HG02678 (cell line): ENCODE measurements around the gene CENPP.

ENCODE experiments used
- ATAC-seq: cut with Tn5 transposase; IDR thresholded peaks from one replicate; pipeline ENCODE4 v1.9.1; 2021; ENCODE audit warnings: mild to moderate bottlenecking, moderate library complexity; ENCODE audit not compliant: unreplicated experiment

Gene CENPP

DNA sequence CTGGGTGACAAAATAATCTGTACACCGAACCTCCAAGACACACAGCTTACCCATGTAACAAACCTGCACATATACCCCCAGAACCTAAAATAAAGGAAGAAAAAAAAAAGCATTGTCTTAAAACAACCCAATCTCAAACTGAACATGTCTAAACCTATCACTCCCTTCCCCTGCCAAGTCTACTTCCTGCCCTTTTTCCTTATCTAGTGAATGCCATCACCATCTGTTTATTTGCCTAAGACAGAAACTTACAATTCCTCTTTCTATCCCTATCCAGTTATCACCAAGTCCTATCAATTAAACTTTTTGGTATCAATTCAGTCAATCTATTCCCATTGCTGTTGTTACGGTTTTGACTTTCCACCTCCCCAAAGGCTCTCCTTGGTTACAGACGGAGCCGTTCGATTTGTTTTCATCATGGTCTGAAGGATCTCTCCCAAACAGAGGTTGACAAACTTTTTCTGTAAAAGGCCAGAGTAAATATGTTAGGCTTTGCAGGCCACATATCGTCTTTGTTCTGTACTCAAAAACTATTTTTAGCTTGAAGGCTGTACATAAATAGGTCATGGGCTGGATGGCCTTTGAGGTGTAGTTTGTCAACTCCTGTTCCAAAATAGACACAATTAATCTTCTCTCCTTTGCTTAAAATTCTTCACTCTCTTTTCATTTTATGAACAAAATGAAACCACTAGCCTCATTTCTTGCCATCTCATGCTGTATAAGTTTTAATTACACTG, 12.7 kb upstream of the CENPP start:
- ATAC-seq, result no peak

DNA sequence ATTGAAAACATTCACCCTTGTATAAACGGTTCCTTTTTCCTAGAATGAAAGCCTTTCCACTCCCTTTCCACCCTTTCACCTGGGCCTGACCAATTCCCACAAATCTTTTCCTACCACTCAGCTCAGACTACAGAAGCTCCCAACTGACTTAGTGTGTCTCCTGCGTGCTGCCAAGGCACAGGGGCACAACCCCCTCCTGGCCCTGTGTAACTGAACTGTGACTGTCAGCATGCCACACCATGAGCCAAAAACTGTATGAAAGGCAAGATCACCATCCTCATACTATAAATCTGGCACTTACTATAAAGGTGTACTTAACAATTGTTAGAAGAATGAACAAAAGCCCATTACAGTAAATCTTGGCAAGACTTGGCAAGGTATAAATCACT, 12.1 kb upstream of the CENPP start:
- no peak for ATAC-seq

DNA sequence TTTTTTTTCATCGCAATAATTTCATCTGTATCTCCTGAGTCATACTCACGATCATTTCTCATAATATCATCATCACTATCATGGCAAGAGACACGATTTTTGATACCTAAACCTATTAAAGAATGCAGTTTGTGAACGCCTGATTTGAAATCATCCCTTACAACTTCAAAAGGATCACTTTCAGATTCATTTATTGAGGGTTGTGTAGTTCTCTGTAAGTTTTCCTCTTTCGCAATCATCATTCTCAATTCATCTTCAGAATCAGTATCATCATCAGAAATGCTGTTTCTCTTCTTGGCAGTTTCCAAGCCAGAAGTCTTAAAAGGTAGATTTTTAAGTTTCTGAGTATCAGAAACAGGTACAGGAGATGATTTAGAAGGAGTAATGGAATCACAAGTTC, 10.3 kb upstream of the CENPP start:
- ATAC-seq, result no peak

DNA sequence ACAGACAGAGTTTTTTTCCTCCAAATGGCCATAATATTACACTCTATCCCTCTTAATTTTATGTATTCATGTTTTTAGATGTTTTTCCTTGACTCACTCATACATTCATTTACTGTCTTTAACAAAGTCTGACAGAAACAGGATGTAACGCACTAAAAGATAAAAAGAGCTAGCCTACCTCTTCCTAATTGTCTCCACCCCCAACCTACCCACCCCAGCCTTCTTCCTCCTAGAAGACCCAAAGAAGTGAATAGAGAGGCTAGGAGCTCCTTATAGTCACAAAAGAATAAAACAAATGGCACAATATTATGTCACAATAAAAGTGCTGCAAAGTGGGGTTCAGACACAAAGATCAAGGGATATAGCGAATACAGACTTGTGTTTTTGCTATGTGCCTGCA, 1.3 kb upstream of the CENPP start:
- no peak for ATAC-seq

DNA sequence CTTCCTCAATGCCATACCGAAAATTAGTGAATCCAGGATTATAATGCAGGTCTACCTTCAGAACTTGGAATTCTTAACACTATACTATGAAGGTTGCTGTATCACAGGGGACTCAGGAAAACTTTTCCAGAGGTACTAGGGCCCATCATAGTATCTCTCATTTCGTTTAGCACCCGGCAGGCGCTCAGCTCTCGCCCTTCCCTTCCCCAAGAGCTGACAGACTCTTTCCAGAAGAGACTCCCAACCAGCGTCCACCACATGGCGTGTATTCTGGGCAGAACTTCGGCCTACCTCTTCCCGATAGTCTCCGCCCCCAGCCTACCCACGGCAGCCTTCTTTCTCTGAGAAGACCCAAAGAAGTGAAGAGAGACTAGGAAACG, 874 bp upstream of the CENPP start:
- no peak for ATAC-seq

DNA sequence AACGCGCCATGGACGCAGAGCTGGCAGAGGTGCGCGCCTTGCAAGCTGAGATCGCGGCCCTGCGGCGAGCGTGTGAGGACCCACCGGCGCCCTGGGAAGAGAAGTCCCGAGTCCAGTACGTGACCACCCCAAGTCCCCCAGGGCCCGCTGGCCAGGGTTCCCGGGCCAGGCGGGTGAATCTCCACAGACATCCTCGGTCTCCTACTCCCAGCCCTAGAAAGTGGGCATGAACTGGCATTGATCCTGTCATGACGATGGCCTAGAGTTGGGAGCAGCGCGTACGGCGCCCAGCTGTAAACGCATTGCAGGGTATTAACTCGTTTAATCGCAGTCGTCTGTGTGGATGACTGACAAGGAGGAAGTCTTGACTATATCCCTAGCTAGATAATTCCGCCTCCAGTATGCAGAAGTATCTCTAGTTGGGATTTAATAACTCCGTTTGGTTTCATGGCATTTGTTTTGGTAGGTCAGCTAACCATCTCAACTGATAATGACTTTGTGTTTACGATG, 293 bp downstream of the CENPP start:
- ATAC-seq, result no peak

DNA sequence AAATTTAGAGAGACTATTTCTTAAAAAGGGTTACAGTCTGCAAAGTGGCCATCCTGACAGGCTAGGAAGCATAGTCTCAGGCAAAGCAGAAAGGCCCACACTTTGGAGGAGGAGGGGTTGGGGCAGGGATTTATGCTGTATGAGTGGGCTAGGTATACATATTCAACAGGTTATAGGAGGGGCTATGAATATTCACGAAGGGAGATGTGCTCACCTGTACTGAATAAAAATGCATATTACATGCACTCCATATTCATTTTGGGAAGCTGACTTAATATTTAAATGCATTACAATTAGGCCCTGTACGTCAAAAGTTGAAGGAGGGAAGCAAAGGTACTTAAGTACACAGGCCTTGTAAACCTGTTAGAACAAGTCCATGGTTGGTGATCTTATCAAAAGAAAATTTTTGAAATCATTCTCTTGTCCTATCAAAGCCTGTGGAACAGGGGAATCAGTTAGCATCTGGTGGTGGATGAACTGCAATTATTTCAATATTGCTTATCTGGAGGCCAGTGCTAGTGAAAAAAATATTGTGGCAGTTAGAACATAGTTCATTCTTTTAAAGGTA, 1.6 kb downstream of the CENPP start:
- ATAC-seq, result no peak

DNA sequence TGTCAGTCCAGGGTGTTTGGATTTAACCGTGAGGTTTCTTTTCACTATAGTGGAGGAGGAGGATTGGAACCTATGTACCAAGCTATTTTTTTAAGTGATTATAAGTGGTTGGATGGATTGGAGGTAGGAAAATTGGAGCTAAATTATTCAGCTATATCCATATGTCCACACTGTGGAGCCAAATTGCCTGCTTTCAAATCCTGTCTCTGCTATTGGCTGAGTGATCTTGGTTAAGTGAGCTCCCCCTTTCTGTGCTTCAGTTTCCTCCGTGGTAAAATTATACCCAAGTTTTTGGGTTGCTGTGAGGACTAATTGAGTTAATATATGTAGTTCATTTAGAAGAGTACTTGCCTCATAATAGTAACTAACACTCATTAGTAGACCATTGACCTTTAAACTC, 2.5 kb downstream of the CENPP start:
- no peak for ATAC-seq

DNA sequence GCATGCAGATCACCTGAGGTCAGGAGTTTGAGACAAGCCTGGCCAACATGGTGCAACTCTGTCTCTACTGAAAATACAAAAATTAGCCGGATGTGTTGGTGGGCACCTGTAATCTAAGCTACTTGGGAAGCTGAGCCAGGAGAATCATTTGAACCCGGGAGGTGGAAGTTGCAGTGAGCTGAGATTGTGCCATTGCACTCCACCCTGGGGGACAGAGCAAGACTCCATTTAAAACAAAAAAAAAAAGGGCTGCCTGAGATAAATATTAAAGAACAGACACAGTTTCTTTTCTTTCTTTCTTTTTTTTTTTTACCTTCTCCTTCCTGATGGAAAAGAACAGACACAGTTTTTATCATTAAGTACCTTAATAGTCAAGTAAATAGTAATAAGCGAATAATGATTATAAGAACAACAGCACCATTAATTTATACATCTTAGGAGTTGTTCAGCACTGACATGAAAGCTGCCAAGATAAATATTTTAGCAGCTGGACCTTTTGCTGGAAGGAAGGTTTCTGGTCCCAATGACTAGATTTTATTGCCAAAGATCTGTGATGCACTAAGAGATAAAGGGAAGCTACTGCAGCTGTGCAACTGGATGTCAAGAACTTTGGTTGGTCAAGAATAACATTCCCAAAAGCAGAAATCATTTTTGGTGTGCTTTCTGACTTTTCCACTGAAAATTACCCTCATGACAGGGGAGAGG, 7.0 kb downstream of the CENPP start:
- ATAC-seq, result no peak

DNA sequence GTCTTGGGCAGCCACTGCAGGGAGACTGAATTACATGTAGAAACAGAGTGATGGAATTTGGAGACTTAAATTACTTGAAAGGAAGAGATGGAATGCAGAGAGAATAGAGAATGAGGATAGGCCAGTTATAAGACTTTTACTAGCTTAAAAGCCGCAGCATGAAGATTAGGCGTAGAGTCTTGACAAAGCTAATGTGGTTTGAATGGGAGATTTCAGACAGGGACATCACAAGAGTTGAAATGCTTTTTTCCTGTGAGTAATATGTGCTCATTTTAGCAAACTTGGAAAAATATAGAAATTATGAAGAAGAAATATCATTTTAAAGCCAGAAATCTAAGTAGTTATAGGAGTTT, 7.5 kb downstream of the CENPP start:
- no peak for ATAC-seq

DNA sequence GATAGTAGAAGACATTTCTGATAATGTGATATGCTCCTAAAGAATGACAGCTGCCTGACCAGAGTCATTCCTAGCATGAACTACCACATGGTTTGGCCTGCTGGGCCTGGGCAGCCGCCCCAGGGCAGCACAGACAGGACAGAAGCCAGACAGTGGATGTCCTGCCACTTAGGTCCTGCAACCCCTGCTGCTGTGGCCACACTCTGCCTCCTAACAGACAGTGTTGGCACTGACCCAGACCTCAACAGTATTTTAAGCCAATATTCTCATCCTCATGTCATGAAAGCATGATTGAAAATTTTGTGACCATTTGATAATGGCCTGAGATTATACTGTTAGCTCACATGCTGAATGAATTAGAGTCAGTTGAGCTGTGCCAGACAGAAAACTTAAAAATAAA, 15.8 kb downstream of the CENPP start:
- no peak for ATAC-seq

DNA sequence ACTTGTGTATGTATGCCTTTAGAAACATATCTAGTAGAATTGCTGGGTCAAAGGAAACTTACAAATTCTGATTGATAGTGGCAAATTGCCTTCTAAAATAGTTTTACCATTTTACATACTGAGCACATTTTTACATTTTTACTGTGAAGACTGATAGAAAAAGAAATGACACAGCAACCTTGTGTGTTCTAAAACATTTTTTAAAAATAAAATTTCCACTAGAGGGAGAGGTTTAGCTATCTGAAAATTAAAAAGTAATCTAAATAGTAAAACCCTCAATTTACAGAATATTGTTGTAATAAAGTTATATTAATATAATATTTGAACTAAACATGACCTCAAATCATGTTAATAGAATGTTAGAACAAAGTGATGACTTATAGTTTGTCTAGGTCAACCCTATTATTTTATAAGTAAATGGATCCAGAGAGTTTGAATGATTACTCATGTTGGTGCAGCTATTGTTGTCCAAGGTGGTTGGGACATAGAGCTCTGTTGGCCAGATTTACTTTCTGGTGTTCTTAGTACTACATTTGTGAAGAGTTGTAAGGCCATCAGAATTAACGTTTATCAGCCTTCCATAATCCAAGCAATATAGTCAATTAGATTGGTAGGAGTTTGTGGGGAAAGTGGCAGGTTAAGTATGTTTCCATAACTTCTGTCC, 17.2 kb downstream of the CENPP start:
- no peak for ATAC-seq

DNA sequence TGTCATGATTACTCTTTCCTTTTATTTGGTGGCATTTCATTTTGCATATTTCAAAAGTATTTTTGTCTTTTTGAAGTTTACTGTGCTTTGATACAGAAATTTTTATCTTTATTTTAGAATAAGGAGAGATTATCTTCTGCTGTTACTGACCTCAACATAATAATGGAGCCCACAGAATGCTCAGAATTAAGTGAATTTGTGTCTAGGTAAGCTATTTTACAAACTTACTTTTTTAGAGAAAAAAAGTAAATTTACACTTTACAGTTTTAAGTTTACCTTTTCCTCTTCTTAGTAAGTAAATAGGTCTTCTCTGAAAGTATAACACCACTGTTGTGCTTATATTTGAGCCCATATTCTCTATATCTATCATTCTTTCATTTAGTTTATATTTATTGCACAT, 19.8 kb downstream of the CENPP start:
- no peak for ATAC-seq

DNA sequence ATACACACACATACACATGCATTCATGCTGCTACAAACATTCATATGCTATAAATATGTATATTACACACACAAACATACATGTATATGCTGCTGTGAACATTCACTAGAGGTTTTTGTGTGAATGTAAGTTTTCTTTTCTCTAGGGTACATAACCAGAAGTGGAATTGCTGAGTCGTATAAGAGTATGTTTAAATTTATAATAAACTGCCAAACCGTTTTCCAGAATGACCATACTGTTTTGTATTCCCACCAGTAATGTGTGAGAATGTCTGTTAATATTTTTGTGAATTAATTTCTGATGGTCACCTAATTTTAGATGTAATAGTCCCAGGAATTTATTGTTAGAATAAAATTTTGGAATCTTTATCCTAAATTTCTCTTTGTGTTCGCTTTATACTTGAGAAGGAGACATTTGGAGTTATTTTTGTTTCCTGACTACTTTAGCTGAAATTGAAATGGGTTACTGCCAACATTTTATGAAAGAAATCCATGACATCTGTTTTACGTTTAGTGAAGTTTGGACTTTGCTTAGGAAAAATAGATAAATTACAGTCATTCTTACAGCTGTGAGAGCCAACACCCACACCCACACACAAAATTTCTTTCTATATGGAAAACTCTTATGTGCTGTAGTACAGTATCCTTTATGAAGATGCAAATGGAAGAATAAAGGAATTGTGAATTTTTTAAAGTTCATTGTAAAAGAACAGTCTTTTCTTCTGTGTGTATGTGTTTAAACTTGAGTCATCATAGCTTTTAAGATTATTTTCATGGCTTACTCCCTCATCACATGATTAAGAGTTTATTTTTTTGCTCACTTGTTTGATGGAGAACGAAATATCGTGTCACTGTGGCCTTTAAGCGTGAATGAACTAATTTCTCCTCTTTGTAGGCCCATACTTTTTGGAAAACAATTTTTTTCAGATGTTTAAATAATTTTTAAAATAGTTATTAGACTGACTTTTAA, 24.3 kb downstream of the CENPP start:
- no peak for ATAC-seq

DNA sequence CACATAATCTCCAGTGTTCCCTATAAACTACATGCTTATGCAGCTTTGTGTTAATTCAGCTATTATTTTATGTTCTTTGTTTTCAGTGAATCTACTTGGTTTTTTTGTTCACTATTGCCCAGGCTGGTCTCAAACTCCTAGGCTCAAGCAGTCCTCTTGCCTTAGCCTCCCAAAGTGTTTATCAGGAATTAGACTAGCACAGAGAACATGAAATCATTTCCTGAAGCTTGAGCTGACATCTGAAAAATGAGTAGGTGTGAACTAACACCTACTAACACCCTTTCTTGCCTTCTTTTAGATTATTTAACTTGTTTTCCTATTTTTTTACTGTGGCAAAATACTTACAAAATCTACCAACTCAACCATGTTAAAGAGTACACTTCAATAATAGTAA, 25.0 kb downstream of the CENPP start:
- ATAC-seq, result no peak

DNA sequence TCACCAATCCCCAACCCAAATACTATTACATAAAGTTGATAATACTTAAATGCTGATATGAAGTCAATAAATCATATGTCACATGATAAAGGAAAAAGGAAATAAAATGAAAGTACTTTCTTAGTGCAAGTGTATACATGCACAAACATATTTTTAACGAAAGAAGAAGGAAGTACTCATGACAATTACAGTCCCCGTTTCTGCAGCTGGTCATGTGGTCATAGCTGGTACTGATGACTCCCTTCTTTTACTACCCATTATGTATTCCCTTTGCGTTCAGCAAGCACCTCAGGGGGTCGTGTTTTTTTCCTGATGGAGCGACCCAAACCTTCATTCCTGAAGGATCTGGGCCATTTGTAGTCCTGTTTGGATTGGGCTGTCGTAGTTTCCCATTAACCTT, 27.3 kb downstream of the CENPP start:
- no peak for ATAC-seq

DNA sequence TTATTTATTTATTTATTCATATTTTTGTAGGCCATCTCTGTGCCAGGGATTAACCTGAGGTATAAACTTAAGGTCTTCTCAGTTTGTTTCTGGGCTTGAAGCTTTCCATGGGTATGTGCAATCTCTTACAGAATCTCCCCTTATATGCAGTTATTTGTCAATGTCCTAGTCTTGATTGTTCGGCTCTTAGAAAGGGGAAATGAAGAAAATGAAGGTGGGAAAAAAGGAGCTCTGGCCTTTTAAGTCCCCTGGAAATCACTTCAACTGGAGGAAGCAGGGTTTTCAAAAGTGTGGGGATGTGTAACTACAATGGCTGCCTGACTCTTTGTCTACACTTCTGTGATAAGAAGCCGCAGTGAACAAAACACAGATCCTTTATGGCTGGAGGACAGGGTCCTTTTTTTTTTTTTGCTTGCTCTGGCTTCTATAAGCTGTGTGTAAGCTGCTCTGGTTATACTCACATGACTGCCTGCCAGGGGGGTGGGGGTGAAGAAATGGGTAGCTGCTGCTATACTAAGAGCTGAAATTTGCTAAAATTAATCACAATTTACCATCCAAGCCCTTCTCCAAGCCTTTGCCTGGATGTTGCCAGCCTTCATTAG, 33.7 kb downstream of the CENPP start:
- no peak for ATAC-seq

DNA sequence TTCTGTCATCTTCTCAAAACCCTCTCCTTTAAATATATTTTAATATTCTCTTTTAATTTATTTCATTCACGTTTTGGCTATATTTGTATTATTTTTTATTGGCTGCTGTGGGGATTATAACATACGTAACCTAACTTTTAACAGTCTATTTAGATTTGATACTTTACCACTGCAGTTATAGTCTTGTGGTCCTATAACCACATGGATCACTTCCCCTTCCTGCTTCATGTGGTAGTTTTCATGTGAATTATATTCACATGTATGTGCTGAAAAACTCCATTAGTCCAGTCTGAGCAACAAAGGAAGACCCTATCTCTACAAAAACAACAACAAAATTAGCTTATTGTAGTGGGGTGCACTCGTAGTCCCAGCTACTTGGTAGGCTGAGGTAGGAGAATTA, 34.3 kb downstream of the CENPP start:
- ATAC-seq, result no peak

DNA sequence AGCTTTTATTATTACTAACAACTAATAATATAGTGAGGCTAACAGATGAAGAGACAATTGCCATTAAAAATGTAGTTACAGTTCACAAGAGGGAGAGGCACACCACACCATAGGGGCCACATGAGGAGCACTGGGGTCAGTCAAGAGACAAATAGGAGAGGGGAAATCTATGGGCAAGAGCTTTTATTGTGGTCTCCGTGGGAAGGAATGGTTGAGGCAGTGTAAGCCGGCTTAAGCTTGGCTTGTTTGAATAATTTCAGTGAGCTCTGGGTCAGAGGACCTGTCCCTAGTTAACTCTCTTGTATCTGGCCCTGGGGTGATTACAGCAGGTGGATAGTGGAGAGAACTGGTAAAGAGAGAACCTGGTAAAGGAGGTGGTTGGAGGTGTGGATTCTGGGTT, 43.3 kb downstream of the CENPP start:
- no peak for ATAC-seq

DNA sequence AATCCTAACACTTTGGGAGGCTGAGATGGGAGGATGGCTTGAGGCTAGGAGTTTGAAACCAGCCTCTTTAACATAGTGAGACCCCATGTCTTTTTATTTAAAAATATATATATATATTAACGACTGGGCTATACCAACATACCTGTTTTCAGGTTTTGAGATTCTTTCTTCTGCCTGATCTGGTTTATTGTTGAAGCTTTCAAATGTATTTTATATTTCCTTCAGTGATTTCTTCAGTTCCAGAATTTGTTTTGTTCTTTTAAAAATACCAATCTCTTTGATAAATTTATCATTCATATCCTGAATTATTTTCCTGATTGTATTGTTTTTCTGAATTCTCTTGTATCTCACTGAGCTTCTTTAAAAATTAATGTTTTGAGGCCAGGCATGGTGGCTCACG, 47.4 kb downstream of the CENPP start:
- no peak for ATAC-seq
